Fibroblast of pulmonary artery (primary cell): ENCODE measurements around the gene MTSS2.

Experiments used
- DNase-seq: peaks from one replicate; pipeline ENCODE4 v3.0.0-alpha.2; 2010; ENCODE audit warnings: low read depth
- H3K4me3 ChIP-seq: replicated peaks from 2 replicates; pipeline ENCODE4 v1.5.1; 2011; ENCODE audit warnings: low read depth, mild to moderate bottlenecking, control low read depth, low read length, moderate library complexity
- TF ChIP-seq, protein P1 (sequence below): IDR thresholded peaks from 2 replicates; pipeline ENCODE4 v1.5.1; 2011; ENCODE audit warnings: mild to moderate bottlenecking, control low read depth, low read length, inconsistent platforms; ENCODE audit errors: missing control alignments

The MTSS2 gene

DNA sequence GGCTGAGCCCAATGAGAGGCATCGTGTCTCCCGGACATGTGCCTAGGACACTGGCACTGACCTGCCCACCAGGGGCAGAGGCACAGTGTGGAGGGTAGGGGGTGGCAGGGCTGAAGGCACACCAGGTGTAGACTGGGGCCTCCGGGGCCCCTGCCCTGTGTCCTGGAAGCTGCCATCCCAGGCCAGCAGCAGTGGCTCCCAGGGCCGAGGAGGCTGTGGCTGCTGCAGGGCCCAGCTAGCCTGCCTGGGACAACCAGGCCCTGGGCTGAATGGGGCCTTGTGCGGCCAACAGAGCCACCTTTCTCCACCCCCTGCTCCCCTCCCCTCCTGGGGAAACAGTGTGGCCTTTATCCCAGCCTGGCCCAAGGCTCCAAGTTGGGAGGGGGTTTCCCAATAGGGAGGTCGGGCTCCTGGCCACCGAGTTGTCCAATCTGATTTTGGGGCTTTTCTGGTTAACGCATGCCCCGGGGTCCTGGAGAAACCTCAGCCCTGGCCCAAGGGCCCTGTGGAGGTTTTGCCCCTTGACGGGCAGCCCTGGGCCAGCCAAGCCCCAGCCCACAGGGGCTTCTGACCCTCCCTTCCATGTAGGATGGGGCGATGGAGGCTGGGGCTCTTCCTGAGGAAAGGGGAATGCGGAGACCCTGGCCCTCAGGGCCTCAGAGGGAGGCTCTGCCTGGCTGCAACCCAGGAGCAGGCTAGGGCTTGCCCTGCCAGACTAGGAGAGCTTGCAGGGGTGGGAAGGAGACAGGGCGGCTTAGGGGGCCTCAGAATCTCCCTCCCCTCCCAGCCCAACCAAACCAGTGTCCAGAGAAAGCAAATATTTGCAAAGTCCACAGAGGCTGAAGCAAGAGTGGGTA is 4.2 kb downstream of the MTSS2 start:
- TF ChIP-seq, protein P1, sequence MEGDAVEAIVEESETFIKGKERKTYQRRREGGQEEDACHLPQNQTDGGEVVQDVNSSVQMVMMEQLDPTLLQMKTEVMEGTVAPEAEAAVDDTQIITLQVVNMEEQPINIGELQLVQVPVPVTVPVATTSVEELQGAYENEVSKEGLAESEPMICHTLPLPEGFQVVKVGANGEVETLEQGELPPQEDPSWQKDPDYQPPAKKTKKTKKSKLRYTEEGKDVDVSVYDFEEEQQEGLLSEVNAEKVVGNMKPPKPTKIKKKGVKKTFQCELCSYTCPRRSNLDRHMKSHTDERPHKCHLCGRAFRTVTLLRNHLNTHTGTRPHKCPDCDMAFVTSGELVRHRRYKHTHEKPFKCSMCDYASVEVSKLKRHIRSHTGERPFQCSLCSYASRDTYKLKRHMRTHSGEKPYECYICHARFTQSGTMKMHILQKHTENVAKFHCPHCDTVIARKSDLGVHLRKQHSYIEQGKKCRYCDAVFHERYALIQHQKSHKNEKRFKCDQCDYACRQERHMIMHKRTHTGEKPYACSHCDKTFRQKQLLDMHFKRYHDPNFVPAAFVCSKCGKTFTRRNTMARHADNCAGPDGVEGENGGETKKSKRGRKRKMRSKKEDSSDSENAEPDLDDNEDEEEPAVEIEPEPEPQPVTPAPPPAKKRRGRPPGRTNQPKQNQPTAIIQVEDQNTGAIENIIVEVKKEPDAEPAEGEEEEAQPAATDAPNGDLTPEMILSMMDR = no peak
- no peak overlapping the region for H3K4me3 ChIP-seq
- no peak for DNase-seq

DNA sequence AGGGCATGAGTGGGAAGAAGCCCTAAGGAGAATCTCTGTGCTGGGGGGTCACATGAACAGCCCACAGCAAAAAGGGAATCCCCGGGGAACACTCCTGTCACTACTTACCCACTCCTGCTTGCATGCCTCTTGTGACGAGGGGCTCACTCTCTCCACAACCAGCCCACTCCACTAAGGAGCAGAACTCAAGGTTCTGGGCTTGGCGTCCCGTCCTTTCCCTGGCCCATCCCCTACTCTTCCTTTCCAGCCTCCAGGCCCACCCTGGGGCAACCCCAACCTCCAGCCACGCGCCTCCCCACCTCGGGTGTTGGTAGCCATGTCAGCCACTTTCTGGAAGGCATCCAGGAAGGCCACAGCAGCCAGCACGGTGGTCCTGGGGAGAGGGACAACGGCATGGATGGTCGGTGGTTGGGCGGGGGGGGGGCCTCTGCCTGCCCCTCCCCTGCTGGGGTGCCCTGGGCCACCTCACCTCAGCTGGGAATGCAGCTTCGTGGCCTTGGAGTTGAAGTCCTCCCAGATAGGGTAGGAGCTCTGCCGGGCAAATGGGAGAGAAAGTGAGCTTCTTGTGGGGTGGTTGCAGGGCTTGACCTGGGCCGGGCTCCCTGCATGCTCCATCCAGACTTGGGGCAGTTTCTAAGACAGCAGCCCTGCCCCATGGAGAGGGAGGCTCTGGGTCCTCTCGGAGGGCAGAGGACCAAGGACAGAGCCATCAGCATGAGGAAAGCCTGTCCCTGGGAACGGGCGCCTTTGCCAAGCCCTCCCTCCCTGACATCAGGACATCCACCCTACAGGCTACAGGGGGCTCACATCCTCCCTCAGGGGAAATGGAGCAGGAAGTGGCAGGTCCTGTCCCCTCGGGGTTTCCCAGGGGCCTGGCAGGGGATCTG is 5.1 kb downstream of the MTSS2 start:
- no peak overlapping the region for H3K4me3 ChIP-seq
- DNase-seq = no peak

GRCh38 chr16:70679671-70680494 is 6.0 kb downstream of the MTSS2 start:
- no peak overlapping the region for H3K4me3 ChIP-seq
- DNase-seq = no peak
- TF ChIP-seq, protein P1 = peak; percentile 4

More for the DNA sequence above, 5.1 kb downstream of the MTSS2 start:
- TF ChIP-seq, protein P1 = no peak

- DNase-seq = no peak
- TF ChIP-seq, protein P1 = no peak
- H3K4me3 ChIP-seq = no peak overlapping the region
These were observed 6.8 kb downstream of the MTSS2 start for GRCh38 chr16:70678898-70679670.

DNA sequence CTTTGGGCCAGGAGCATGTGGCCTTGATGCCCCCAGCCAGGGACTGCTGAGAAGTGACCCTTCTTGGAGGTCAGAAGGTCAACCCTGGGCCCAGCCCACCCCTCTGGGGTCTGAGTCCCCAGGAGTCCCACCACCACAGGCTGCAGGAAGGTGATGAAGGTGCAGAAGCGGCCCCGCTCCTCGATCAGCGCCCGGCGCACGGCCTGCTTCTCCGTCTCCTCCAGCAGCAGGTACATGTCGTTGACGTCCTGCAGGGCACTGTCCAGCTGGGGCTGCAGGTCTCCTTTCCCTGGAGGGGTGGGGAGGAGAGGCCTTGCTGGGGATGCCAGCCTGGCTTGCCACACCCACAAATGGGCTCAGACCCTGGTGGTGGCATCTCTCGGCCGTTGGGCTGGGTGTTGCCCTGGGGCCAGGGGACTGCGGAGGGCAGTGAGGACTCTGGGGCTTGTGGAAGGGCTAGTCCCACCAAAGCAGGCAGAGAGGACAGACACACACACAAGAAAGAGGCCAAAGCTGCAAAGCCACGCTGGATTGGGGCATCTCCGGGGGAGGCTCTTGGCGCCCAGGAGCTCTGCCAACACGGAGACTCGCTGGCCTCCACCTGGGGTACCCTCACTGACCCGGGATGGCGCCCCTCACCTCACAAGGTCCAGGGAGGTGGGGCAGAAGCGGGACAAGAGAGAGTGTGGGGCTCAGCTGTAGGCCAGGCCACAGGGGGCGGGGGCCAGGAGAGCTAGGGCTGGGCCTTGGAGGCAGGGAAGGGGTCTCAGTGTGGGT is 7.5 kb downstream of the MTSS2 start:
- DNase-seq = no peak
- TF ChIP-seq, protein P1 = no peak
- H3K4me3 ChIP-seq = no peak overlapping the region
